GM19193 (cell line): ENCODE results near the gene GAD2.

Experiments used
- POLR2A ChIP-seq: IDR thresholded peaks from 4 replicates; pipeline ENCODE4 v1.6.1; 2011; ENCODE audit not compliant: insufficient read depth, insufficient read length; ENCODE audit errors: extremely low read depth

The GAD2 gene

GRCh38 chr10:26254616-26255015 lies 38.0 kb downstream of the GAD2 start:
- TF ChIP-seq POLR2A: no peak

- TF ChIP-seq POLR2A: no peak
Observed at GRCh38 chr10:26259341-26259740, 42.8 kb downstream of the GAD2 start.

GRCh38 chr10:26269754-26270153 lies 53.2 kb downstream of the GAD2 start:
- TF ChIP-seq POLR2A: no peak

DNA sequence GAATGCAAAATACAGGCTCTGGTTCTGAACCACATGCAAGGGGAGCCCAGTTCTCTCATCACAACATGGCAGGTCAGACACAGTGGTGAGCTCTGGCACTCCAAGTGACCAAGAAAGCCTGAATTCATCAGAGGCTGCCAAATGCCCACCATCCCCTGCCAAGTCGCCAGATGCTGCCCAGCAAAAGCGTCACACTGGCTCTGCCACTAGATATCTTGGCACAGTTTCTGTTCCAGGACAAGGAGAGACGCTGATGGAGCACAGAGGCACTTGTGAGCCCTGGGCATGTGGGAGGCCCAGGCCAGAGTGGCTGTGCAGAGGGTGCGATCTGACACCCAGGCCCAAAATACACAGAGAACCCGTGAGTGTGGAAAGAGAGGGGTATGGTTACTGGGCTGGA lies 57.8 kb downstream of the GAD2 start:
- no peak for TF ChIP-seq POLR2A

GRCh38 chr10:26278295-26278694 lies 61.7 kb downstream of the GAD2 start:
- TF ChIP-seq POLR2A: no peak

- TF ChIP-seq POLR2A: no peak
Observed at GRCh38 chr10:26290236-26290635, 73.7 kb downstream of the GAD2 start.

DNA sequence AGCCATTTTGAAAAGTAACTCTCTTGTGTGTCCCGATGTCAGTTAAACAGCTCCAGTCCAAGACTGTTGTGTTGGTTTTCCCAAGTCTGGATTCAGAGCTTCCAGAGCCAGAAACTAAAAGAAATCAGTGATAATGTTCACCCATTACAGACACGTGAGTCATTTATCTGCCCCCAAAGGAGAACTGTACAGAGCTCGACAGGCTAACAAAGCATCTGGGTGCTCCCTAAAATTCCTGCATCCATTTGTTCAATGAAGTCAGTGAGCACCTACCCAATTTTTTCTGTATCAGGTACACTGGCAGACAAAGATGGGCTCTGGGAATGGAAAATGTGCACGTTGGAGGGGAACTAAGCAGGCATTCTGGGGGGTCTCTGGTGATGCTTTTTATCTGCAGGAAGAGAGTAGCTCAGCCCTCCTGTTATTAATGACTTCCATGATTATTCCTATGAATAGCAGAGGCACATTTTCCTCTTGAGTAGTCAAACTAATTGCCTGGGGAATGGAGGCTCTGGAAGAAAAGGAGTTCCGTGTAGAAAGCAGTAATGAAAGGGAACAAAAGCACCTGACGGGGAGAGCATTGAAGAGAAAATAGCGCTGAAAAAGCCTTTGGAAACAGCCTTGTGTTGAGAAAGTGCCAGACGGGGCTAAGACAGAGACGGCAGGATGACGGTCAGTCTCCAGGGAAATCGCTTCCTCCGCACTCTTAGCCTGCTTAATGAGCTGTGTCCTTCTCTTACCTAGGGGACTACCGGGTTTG lies 75.3 kb downstream of the GAD2 start:
- TF ChIP-seq POLR2A: no peak

DNA sequence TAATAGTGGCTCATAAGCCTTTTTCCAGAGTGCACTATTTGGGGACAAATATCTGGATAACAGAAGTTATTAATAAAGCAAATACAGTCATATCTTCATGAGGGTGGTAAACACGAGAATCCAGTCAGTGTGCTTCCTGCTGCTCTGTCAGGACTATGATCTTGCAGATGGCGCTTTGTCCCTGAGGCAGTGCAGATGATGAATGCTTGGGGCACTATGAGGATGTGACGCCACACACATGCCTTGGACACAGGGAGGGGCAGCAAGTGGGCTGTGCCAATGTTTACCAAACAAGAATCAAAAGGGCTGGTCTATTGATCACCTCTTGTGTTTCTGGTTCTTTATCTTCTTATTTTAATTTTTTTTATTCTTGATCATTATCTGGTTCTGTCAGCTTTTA lies 79.8 kb downstream of the GAD2 start:
- TF ChIP-seq POLR2A: no peak

DNA sequence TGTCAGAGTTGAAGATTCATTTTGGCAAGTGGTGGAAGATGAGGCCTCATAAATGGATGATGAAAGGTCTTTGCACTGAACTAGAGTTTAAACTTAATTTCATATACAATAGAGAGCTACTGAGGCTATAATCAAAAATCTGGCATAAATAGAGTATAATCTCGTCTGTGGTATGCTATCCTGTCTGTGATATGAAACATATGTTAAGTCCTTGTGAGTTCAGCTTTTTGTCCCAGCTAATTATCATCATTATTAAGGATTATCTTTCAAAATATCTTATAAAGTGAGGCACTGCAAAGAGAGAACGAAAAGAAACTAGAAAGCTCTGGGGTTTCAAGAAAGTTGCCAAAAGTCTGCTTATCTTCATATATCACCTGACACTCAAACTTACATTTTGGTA lies 83.4 kb downstream of the GAD2 start:
- TF ChIP-seq POLR2A: no peak

DNA sequence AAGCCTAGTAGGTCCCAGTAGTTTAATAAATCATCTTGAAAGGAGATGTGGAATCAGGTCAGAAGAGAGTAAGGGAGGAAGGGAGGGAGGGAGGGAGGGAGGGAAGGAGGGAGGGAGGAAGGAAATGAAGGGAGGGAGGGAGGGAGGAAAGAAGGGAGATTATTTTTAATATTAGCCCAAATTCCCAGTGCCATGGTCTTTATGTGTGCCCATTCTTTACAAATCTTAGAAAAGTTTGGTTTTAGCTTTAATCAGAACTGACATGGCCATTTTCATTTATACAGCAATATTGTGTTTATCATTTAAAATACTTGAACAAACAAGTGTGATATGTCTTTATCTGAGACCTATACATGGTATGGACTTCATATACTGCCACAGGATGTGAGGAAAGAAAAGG lies 86.8 kb downstream of the GAD2 start:
- no peak for TF ChIP-seq POLR2A

DNA sequence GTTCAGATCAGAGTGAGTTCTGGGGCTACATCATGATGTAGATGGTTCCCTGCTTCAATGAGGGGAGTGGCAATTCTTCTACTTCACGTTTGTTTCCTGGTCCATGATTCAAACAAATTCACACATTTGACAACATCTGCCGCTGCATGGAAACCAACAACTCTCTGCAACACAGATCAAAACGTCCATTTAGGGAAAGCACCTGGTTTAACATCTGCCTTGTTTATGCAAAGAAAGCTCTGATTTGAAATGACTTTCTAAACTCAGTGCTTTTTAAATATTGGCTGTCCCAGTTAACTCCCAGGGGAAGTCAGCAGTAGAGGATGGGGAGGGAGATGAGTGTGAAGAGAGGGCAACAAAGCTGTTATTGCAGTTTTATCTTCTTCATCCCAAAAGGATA lies 93.8 kb downstream of the GAD2 start:
- no peak for TF ChIP-seq POLR2A

- no peak for TF ChIP-seq POLR2A
Observed at GRCh38 chr10:26311383-26311940, 94.9 kb downstream of the GAD2 start.

DNA sequence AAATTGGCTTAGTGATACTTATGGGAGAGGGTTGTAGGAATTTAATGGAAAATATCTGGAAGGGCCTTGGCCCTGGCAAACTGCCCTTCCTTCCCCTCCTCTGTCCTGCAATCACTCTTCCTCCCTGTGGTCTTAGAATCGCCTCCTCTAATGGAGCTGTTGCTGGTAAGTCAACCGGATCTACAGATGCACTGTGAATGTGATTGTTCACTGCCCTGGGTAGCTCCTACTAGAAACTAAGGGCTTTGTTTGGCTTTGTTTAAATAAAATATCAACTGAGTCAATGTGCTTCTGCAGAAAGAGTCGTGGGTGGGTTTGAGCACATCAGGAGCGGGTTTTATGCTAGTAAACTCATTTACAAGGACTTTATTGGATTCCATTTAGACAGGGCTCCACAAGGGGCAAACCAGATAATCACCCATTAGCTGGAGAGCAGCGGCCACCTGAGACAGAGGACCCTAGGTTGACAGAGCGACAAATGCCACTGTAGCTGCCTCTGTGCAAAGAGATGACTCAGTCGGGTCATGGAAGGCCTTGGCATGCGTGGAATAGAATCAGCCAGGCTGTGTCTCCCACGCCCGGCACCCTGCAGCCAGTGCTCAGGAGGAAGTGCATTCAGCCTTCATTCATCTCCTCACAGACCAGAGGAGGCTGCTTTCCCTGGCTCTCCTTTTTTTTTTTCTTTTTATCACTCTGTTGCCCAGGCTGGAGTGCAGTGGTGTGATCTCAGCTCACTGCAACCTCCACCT lies 97.9 kb downstream of the GAD2 start:
- TF ChIP-seq POLR2A: no peak

- TF ChIP-seq POLR2A: no peak
Observed at GRCh38 chr10:26318672-26319071, 102.1 kb downstream of the GAD2 start.

- TF ChIP-seq POLR2A: no peak
Observed at GRCh38 chr10:26323219-26323618, 106.6 kb downstream of the GAD2 start.

DNA sequence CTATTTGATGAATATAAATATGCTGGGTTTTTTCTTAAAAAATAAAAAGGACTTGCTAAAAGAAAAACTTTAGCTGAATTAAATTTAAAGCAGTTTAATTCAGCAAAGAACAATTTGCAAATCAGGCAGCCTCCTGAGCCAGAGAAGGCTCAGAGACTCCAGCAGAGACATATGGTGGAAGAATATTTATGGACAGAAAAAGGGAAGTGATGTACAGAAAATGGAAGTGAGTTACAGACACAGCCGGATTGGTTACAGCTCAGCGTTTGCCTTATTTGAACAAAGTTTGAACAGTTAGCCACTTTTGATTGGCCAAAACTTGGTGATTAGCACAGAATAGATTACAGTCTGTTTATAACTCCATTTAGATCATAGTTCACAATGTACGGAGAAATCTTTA lies 110.3 kb downstream of the GAD2 start:
- no peak for TF ChIP-seq POLR2A
